ENCODE results near the gene MAPK9. TPM values are rescaled to one million over a fixed set of nuclear protein-coding genes. Genes with fewer than 3 reads are reported as not detected.
A peak's percentile ranks its signal among the peaks of the same experiment; 100 is the strongest.

Gene MAPK9
- total and polyA plus RNA-seq, 9 of the 15 experiments (the other 6 are each of a cell fraction or from before 2014, with no cell fraction given) = 4.8 to 58.0 (median 29.9) TPM

- no peak overlapping the region; the same call in 1 of the 2 replicates for H3K4me2 ChIP-seq (ENCODE audit: insufficient read depth, low read length)
- CTCF ChIA-PET (ENCODE audit: low intra/inter-chr PET ratio) = interaction anchor here (1.0 to 1.9 kb wide), 2 partner anchors 35 to 202 kb away, joined by 5 to 12 read pairs; no protein-coding TSS in a partner anchor
- H3K36me3 ChIP-seq (ENCODE audit: control insufficient read depth, insufficient read depth, low read length) = no peaks in the 10 kb centered on the region
- H3K27me3 ChIP-seq (ENCODE audit: control insufficient read depth in 2 of 2, insufficient read depth in 2 of 2, low read length in 2 of 2) = peaks cover 29 to 56% of the 10 kb centered on the region in 2 experiments
- no TSS peak for BruUV-seq (replicated peaks)
- WGBS (ENCODE audit: insufficient coverage, low coverage, missing lambda C conversion rate) = 18% methylated on average over 30 of the region's 31 CpGs
- H3K4me1 ChIP-seq (replicated peaks in 1 of 2; ENCODE audit: control insufficient read depth in 2 of 2, insufficient read depth in 2 of 2, low read length in 2 of 2) = peaks cover 5 to 12% of the 10 kb centered on the region in 2 experiments; a peak in 4 of 5 replicates
- H3K9ac ChIP-seq (ENCODE audit: insufficient read depth in 1 of 2, low read depth in 2 of 2, low read length in 2 of 2) = no peak overlapping the region
- peak; percentile 99 for ATAC-seq
- H2AFZ ChIP-seq (ENCODE audit: low read depth, low read length) = no peak overlapping the region
- no peaks in the 10 kb centered on the region for H3K9me3 ChIP-seq (replicated peaks; ENCODE audit: control insufficient read depth, insufficient read depth, low read depth, low read length)
- peaks cover 6% of the 10 kb centered on the region; the same call in 1 of the 2 replicates for H4K20me1 ChIP-seq (replicated peaks; ENCODE audit: control insufficient read depth, insufficient read depth, low read length)
- peaks cover 2% of the 10 kb centered on the region for H3K9me1 ChIP-seq (ENCODE audit: control insufficient read depth, insufficient read depth, low read length)
- H3K79me2 ChIP-seq (ENCODE audit: control insufficient read depth, insufficient read depth, low read length) = no peaks in the 10 kb centered on the region
- POLR2A ChIA-PET = interaction anchor here (0.6 to 1.0 kb wide), 6 partner anchors 10 to 282 kb away, joined by 3 to 4 read pairs (median 3); partner anchors contain the start of gene GFPT2
- intact Hi-C loops (cut with micrococcal nuclease) (loop anchor here (1.0 kb wide), 2 partner anchors 35 to 127 kb away; no protein-coding TSS in a partner anchor), in situ Hi-C loops (cut with MboI) (no loop called here)
- no peak overlapping the region for H3K27ac ChIP-seq (ENCODE audit: extremely low read depth, low read depth, low read length)
- FAIRE-seq = peak; percentile 94
- DNase-seq (ENCODE audit: extremely low read depth in 1 of 4, low spot score in 3 of 4) = peak; percentile 76 to 89 (median 81)
- no peak overlapping the region for H3K4me3 ChIP-seq
- TF ChIP-seq PCBP2 (IDR thresholded peaks at IDR 0.05; ENCODE audit: low read depth, low read length, poor library complexity, severe bottlenecking) = no peak
- TF ChIP-seq HDAC1 (IDR thresholded peaks at IDR 0.05) = no peak
- peak; percentile 17; the same call in 1 of the 2 replicates for TF ChIP-seq STAG1 (CRISPR knock-in tag; IDR thresholded peaks at IDR 0.05; ENCODE audit: borderline replicate concordance)
- TF ChIP-seq MYBL2 (IDR thresholded peaks at IDR 0.05; ENCODE audit: low read depth) = no peak
- TF ChIP-seq MYBL2 (CRISPR knock-in tag; IDR thresholded peaks at IDR 0.05; ENCODE audit: borderline replicate concordance) = no peak
- TF ChIP-seq JUND (IDR thresholded peaks at IDR 0.05; ENCODE audit: borderline replicate concordance, low read depth, low read length) = 0 out of 2 replicates have a peak, but pooled peaks have one; percentile 20
- no peak; the same call in 2 of the 3 replicates for TF ChIP-seq JUND (tag; IDR thresholded peaks at IDR 0.05; ENCODE audit: borderline replicate concordance, low read depth, low read length)
- TF ChIP-seq STAT5B (CRISPR knock-in tag; IDR thresholded peaks at IDR 0.05) = no peak
- no peak for TF ChIP-seq ZBTB17 (CRISPR knock-in tag; IDR thresholded peaks at IDR 0.05)
- no peak for TF ChIP-seq ZNF445 (CRISPR knock-in tag; IDR thresholded peaks at IDR 0.05; ENCODE audit: low read depth)
- no peak for TF ChIP-seq ZNF830 (CRISPR knock-in tag; IDR thresholded peaks at IDR 0.05)
- TF ChIP-seq TARDBP (IDR thresholded peaks at IDR 0.05) = no peak
- TF ChIP-seq LCOR (CRISPR knock-in tag; IDR thresholded peaks at IDR 0.05) = no peak
- no peak for TF ChIP-seq KLF13 (tag; IDR thresholded peaks at IDR 0.05; ENCODE audit: borderline replicate concordance, low read depth)
- no peak for TF ChIP-seq GTF2E2 (tag; IDR thresholded peaks at IDR 0.05)
- TF ChIP-seq CREM (IDR thresholded peaks at IDR 0.05; ENCODE audit: low read depth) = peak; percentile 55
- no peak for TF ChIP-seq ZNF76 (CRISPR knock-in tag; IDR thresholded peaks at IDR 0.05; ENCODE audit: borderline replicate concordance)
- no peak for TF ChIP-seq CREB1 (IDR thresholded peaks at IDR 0.05)
- peak; percentile 61 for TF ChIP-seq CREB1 (CRISPR knock-in tag; IDR thresholded peaks at IDR 0.05)
- TF ChIP-seq RAD21 (CRISPR knock-in tag; conservative IDR thresholded peaks at IDR 0.05 in 1 of 2, IDR thresholded peaks at IDR 0.05 in 1 of 2) = peak; percentile 32 to 79; a peak in 2 of 4 replicates
- no peak for TF ChIP-seq MYC (IDR thresholded peaks at IDR 0.05; ENCODE audit: low read depth, low read length)
- no peak for TF ChIP-seq MYC (CRISPR knock-in tag; IDR thresholded peaks at IDR 0.05; ENCODE audit: borderline replicate concordance, low read depth)
Observed at GRCh38 chr5:180328296-180329137, 36.6 kb upstream of the MAPK9 start.

Data from K562 (cell line).